GM12874 (cell line): ENCODE results near the gene TOPBP1.

Experiments used
- TF ChIP-seq, protein P1 (sequence below): IDR thresholded peaks from 2 replicates; pipeline ENCODE4 v1.5.1; 2011; ENCODE audit warnings: low read depth, mild to moderate bottlenecking, control low read depth, low read length, moderate library complexity; ENCODE audit not compliant: insufficient read depth

TOPBP1 gene

DNA sequence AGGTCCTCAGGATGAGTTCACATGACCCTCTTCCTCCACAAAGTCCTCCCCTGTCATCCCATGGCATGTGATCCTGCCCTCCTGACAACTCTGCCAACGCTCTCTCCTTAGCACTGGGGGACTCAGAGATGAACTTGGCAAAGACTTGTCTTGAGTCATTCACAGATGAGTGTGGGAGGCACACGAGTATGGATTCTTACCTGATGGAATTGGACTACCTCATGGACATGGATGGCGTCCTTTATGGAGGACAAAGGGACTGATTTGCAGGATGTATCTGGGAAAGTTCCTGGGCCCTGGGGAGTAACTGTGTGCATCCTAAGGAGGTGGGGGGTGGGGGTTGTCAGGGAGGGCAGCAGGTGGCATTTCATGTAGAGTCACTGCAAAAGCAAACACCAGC lies 38.2 kb upstream of the TOPBP1 start:
- TF ChIP-seq, protein P1, sequence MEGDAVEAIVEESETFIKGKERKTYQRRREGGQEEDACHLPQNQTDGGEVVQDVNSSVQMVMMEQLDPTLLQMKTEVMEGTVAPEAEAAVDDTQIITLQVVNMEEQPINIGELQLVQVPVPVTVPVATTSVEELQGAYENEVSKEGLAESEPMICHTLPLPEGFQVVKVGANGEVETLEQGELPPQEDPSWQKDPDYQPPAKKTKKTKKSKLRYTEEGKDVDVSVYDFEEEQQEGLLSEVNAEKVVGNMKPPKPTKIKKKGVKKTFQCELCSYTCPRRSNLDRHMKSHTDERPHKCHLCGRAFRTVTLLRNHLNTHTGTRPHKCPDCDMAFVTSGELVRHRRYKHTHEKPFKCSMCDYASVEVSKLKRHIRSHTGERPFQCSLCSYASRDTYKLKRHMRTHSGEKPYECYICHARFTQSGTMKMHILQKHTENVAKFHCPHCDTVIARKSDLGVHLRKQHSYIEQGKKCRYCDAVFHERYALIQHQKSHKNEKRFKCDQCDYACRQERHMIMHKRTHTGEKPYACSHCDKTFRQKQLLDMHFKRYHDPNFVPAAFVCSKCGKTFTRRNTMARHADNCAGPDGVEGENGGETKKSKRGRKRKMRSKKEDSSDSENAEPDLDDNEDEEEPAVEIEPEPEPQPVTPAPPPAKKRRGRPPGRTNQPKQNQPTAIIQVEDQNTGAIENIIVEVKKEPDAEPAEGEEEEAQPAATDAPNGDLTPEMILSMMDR: no peak

DNA sequence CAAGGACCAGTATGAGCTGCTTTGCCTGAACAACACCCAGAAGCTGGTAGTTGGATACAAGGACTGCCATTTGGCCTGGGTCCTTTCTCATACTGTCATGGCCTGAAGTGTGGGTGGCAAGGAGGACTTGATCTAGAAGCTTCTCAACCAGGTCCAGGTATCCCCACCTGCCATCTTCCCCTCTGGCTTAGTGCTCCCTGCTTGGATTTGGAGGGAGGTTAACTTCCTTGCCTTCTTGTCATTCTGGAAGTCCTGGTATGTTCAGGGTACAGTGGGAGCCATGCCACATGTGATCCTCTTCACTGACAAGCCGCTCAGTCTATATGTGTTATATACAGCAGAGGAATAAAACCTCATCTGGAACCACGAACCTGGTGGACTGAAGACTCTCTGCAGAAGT lies 37.7 kb upstream of the TOPBP1 start:
- TF ChIP-seq, protein P1: no peak

DNA sequence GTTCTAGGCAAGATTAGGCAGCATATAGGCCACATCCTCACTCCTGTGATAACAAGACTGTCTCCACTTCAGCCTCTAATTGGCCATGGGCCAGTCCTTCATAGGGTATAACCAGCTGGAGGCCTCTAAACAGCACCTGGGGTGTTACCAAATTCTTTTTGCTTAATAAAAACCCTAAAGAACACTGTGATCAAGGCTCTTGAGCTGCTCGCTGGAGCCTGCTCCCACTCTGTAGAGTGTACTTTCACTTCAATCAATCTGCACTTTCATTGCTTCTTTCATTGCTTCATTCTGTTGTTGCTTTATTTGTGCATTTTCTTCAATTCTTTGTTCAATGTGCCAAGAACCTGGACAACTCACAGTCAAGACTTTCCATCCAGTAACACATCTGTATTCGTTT lies 36.2 kb upstream of the TOPBP1 start:
- TF ChIP-seq, protein P1: no peak

DNA sequence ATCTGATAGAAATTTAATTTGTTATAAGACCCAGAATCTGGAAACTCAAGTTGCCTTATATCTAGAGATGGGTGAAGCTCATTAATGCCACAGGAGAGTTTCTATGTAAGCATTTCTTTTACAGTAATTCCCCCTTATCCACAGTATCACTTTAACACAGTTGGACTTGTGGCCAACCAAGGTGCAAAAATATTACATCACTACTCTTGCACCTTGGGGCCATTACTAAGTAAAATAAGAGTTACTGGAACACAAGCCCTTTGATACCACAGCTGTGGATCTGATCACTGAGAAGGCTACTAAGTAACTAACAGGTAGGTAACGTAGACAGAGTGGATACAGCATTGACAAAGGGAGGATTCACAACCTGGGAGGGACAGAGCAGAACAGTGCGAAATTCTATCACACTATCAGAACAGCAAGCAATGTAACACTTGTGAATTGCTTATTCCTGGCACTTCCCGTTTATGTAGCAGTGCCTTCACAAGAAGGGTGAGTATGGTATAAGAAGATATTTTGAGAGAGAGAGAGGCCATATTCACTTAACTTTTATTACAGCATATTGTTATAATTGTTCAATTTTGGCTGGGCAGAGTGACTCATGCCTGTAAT lies 33.9 kb upstream of the TOPBP1 start:
- TF ChIP-seq, protein P1: no peak

DNA sequence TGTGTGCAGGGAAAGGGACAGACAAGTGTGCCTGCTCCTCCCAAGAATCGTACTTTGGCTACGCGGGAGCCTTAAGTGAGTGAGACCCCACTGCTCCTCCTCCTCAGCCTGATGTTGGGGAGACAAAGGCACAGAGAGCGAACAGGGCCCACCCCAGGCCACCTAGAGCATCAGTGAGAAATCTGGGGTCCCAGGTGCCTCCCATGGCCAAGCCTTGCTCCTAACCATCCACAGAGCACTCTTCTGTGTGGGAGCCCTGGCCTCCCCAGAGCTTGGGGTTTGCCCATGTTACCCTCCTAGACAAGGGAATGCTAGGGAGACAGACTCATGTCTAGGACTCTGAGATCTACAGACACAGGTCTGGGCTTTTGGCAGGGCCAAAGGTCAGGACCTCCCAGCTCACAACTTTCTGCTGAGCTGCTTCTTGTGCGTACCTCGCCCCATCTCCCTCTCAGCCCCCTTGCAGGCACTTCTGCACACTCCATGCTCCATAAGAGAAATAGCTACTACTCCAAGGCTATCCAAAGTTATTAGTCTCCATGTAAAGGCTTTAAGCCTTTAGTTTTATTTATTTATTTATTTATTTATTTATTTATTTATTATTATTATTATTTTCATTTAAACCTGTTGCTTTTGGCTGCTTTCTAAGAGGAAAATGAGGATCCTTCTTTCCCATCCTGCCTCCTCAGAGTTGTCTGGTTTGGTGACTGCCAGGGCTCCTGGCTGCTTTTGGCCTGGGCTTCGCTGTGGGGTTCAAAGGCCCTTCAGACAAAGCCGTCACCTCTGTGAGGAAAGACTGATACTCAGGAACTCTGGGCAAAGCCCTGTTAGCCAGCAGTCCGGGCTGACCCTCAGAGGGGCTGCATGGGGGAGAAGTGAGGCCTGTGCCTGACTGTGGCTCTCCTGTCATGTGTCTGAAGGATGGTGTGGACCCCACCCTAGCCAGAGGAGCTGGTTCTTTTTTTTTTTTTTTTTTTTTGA lies 32.8 kb upstream of the TOPBP1 start:
- TF ChIP-seq, protein P1: no peak

DNA sequence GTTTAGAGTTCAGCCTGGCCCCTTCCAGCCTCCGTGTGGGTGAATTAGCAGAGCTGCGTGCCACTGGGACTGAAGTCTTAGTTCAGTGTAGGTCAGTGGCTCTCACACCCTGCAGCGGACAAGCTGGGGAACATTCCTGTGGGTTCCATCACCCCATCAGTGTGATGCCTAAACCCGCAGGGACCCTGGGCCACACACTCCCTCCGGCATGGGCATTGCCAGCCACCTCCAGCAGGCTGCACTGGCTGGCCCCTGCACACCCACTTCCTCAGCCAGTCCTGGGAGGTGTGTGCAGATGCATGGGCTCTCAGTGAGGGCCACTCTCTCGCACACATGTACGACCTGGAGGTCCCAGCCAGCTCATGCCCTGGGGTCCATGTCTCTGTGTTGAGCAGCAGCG lies 32.1 kb upstream of the TOPBP1 start:
- TF ChIP-seq, protein P1: no peak

DNA sequence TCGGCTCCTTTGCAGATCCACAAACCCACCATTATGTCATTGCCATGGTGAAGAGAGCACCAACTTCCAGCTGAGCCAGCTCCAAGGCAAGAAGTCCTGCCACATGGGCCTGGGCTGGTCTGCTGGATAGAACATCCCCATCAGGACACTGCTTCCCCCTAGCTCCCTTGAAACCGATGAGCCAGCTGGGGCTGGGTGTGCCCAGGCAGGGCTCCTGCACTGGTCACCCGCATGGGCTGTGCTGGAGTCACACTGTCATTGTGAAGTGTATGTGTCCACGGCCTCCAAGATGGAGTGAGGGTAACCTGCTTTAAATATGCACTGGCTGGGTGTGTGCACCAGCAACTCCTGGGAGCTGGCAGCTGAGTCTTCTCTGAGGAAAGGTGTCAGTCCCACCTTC lies 31.0 kb upstream of the TOPBP1 start:
- TF ChIP-seq, protein P1: no peak
